DOHH2 (cell line): Measurements from ENCODE around the gene RBFOX2.

Experiments used
- CTCF ChIP-seq: fragments of 200-600 bp; sonication (generic); IDR thresholded peaks from one replicate; pipeline ENCODE4 v1.5.1; 2014; ENCODE audit warnings: antibody characterized with exemption, mild to moderate bottlenecking, low read depth, low read length; ENCODE audit not compliant: poor library complexity, severe bottlenecking
- EZH2phosphoT487 ChIP-seq: fragments of 200-600 bp; sonication (generic); IDR thresholded peaks from 2 replicates; pipeline ENCODE4 v1.6.1; 2017; ENCODE audit warnings: borderline replicate concordance, mild to moderate bottlenecking, antibody characterized with exemption, low read length, moderate library complexity, mixed read lengths

- TF ChIP-seq CTCF = no peak
- no peak for TF ChIP-seq EZH2phosphoT487
Observed at GRCh38 chr22:36068776-36069344, 40.2 kb upstream of the RBFOX2 start.
